HL-60 (cell line): ENCODE results near the gene DDC.

Source experiments
- DNase-seq, 2 experiments: peaks; one replicate each; pipeline ENCODE4 v3.0.0-alpha.2; 2010 to 2020; ENCODE audit warnings: low read depth in 1 of 2, low spot score in 1 of 2
- H3K27ac ChIP-seq: fragments of 250-450 bp; sonication (Bioruptor Pico); replicated peaks from 2 replicates; pipeline ENCODE4 v1.5.1; 2020; ENCODE audit warnings: mild to moderate bottlenecking, moderate library complexity
- H3K27me3 ChIP-seq: fragments of 250-450 bp; sonication (Bioruptor Pico); 2 replicates; pipeline ENCODE4 v1.5.1; 2021; ENCODE audit warnings: mild to moderate bottlenecking, moderate library complexity; ENCODE audit not compliant: insufficient read depth, poor library complexity, severe bottlenecking
- H3K4me3 ChIP-seq: replicated peaks from 2 replicates; pipeline ENCODE4 v1.5.1; 2011; ENCODE audit warnings: mild to moderate bottlenecking, control low read depth, low read length; ENCODE audit not compliant: insufficient read depth
- GABPA ChIP-seq: IDR thresholded peaks from 2 replicates; pipeline ENCODE4 v1.6.1; 2012; ENCODE audit warnings: low read depth
- POLR2AphosphoS5 ChIP-seq: IDR thresholded peaks from 2 replicates; pipeline ENCODE4 v1.6.1; 2012; ENCODE audit warnings: low read depth
- REST ChIP-seq: IDR thresholded peaks from 2 replicates; pipeline ENCODE4 v1.6.1; 2012; ENCODE audit warnings: low read depth; ENCODE audit not compliant: insufficient replicate concordance
- SPI1 ChIP-seq: IDR thresholded peaks from 2 replicates; pipeline ENCODE4 v1.6.1; 2012; ENCODE audit warnings: low read depth, mild to moderate bottlenecking, borderline replicate concordance
- TF ChIP-seq, protein P1 (sequence below): IDR thresholded peaks from one replicate; pipeline ENCODE4 v1.5.1; 2011; ENCODE audit warnings: low read length, control low read depth, inconsistent platforms; ENCODE audit not compliant: insufficient read depth

Gene DDC

GRCh38 chr7:50592940-50593339, 27.7 kb upstream of the DDC start:
- TF ChIP-seq SPI1 (no peak), REST (no peak), GABPA (no peak), POLR2AphosphoS5 (no peak)
- TF ChIP-seq, protein P1, sequence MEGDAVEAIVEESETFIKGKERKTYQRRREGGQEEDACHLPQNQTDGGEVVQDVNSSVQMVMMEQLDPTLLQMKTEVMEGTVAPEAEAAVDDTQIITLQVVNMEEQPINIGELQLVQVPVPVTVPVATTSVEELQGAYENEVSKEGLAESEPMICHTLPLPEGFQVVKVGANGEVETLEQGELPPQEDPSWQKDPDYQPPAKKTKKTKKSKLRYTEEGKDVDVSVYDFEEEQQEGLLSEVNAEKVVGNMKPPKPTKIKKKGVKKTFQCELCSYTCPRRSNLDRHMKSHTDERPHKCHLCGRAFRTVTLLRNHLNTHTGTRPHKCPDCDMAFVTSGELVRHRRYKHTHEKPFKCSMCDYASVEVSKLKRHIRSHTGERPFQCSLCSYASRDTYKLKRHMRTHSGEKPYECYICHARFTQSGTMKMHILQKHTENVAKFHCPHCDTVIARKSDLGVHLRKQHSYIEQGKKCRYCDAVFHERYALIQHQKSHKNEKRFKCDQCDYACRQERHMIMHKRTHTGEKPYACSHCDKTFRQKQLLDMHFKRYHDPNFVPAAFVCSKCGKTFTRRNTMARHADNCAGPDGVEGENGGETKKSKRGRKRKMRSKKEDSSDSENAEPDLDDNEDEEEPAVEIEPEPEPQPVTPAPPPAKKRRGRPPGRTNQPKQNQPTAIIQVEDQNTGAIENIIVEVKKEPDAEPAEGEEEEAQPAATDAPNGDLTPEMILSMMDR, result no peak
- Histone ChIP-seq H3K4me3 (no peak overlapping the region), H3K27me3 (no peaks in the 10 kb centered on the region), H3K27ac (no peak overlapping the region)
- no peak for DNase-seq

DNA sequence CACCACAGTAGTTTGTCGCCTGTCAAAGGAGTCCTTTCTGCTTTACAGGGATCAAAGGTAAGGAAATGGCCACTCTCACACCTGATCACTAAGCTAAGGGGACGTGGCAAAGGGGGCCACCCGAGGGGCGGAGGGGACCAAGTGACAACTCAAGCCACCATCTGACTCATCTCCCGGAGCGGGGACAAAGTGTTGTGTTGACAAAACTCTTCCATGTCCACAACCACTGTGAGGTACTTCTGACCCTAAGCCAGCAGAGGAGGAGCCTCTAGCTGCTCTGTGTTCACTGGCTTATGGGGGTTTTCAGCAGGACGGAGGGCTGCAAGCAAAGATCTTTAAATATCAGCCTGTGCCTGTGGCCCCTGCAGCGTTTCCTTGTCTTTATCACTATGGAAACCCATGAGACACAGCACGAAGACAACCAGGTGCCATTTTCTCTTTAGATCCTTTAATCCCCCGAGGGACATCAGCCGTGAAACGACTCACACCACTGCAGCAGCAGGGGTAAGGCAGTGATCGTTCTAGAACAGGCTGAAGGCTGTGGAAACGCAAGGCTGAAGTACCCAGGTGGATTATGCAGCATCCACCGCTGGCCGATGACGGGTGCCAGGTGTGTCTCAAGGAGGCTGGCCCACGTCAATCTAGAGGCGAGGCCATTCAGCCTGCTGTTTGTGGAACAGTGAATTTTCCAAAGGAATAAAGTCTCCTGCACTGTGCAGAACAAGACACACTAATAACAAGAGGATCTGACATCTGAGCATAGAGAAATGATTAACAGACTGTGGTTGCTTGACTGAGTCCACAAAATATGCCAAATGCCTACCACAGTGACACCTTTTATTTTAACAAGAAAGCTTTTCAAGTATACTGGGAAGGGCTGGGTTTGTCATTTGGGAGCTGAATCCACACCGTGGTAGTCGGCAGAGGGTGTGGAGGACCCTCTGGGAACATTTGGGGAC, 26.6 kb upstream of the DDC start:
- DNase-seq, result no peak
- Histone ChIP-seq H3K4me3 (no peak overlapping the region), H3K27ac (no peak overlapping the region), H3K27me3 (no peaks in the 10 kb centered on the region)
- TF ChIP-seq GABPA (no peak), POLR2AphosphoS5 (0 out of 2 replicates have a peak, but pooled peaks have one; percentile 14)

DNA sequence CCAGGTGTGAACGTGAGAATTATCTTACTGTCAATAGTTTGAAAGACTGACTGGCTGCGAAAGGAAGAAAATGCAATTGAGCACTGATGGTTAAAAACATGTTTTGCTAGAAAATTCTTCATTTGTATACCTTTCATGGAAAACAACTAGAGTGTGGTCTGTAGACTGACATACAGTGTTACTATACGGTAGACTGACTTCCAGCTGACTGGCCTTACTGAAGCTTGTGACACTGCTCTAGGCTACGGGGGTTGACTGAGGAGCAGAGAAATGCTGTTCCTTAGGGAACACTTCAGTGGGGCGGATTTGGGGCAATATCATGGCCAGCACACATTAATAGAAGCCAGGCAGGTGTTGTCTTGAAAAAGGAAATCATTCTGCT, 25.9 kb upstream of the DDC start:
- TF ChIP-seq, protein P1, result no peak
- TF ChIP-seq POLR2AphosphoS5, result no peak
- no peak for TF ChIP-seq REST
- TF ChIP-seq SPI1, result no peak
- no peak for TF ChIP-seq GABPA
- no peak for DNase-seq
- Histone ChIP-seq H3K27ac (no peak overlapping the region), H3K4me3 (no peak overlapping the region), H3K27me3 (no peaks in the 10 kb centered on the region)

- Histone ChIP-seq H3K4me3 (no peak overlapping the region), H3K27ac (no peak overlapping the region), H3K27me3 (no peaks in the 10 kb centered on the region)
- no peak for DNase-seq
- no peak for TF ChIP-seq POLR2AphosphoS5
- no peak for TF ChIP-seq REST
- TF ChIP-seq, protein P1, result no peak
- TF ChIP-seq SPI1, result no peak
- no peak for TF ChIP-seq GABPA
These were observed 25.3 kb upstream of the DDC start for GRCh38 chr7:50590535-50590934.
